ENCODE data around the gene CORO2A.

DNA sequence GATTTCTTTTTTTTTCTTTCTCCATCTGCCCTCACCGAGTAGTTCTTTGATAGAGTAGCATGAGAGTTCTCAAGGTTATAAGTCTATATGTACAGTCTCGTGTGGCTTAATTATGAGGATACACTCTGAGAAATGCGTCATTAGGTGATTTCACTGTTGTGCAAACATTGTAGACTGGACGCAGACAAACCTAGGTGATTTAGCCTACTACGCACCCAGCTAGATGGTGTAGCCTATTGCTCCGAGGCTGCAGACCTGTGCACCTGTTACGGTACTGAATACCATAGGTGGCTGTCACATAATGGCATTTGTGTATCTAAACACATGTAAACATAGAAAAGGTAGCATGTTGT, 26.9 kb upstream of the CORO2A start:
- TF ChIP-seq POLR2AphosphoS5 (IDR thresholded peaks at IDR 0.05; ENCODE audit: insufficient read depth in 1 of 2, low read depth in 1 of 2), result no peak
- no peak for TF ChIP-seq POLR2A (IDR thresholded peaks at IDR 0.05)
- TF ChIP-seq, protein P1, sequence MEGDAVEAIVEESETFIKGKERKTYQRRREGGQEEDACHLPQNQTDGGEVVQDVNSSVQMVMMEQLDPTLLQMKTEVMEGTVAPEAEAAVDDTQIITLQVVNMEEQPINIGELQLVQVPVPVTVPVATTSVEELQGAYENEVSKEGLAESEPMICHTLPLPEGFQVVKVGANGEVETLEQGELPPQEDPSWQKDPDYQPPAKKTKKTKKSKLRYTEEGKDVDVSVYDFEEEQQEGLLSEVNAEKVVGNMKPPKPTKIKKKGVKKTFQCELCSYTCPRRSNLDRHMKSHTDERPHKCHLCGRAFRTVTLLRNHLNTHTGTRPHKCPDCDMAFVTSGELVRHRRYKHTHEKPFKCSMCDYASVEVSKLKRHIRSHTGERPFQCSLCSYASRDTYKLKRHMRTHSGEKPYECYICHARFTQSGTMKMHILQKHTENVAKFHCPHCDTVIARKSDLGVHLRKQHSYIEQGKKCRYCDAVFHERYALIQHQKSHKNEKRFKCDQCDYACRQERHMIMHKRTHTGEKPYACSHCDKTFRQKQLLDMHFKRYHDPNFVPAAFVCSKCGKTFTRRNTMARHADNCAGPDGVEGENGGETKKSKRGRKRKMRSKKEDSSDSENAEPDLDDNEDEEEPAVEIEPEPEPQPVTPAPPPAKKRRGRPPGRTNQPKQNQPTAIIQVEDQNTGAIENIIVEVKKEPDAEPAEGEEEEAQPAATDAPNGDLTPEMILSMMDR (IDR thresholded peaks at IDR 0.05), result no peak

All from vagina (tissue), 2 donors.